GM13976 (cell line): Measurements from ENCODE around the gene ADGB.
A peak's percentile ranks its signal among the peaks of the same experiment; 100 is the strongest.

ENCODE experiments used
- DNase-seq: peaks from one replicate; pipeline ENCODE4 v3.0.0; 2012; ENCODE audit warnings: low spot score
- CTCF ChIP-seq: IDR thresholded peaks from 2 replicates; pipeline ENCODE4 v1.5.1; 2012; ENCODE audit warnings: borderline replicate concordance, mild to moderate bottlenecking; ENCODE audit not compliant: insufficient read depth; ENCODE audit errors: extremely low read depth, missing control alignments, control extremely low read depth
- in situ Hi-C: fragments of 300-500 bp; cut with MboI; formaldehyde crosslinking; loops from one replicate; pipeline ENCODE4 v1.12.0; 2022; ENCODE audit warnings: low sequenced_read_pairs, mixed read lengths, inconsistent platforms; ENCODE audit not compliant: unreplicated experiment

The ADGB gene

GRCh38 chr6:146682919-146683318, 84.1 kb downstream of the ADGB start:
- DNase-seq: no peak
- no peak for TF ChIP-seq CTCF
- in situ Hi-C loops: no loop called here

GRCh38 chr6:146689806-146690205, 91.0 kb downstream of the ADGB start:
- no peak for DNase-seq
- TF ChIP-seq CTCF: no peak
- in situ Hi-C loops: no loop called here

- DNase-seq: no peak
- TF ChIP-seq CTCF: no peak
- in situ Hi-C loops: no loop called here
Measured at GRCh38 chr6:146693342-146693741, 94.6 kb downstream of the ADGB start.

GRCh38 chr6:146697921-146698320, 99.1 kb downstream of the ADGB start:
- no peak for DNase-seq
- no peak for TF ChIP-seq CTCF
- in situ Hi-C loops: no loop called here

GRCh38 chr6:146700078-146700686, 101.4 kb downstream of the ADGB start:
- peak; percentile 26 for DNase-seq
- TF ChIP-seq CTCF: peak; percentile 49
- in situ Hi-C loops: no loop called here

- no peak for DNase-seq
- no peak for TF ChIP-seq CTCF
- in situ Hi-C loops: no loop called here
Measured at GRCh38 chr6:146701632-146702031, 102.9 kb downstream of the ADGB start.
